Cardiac fibroblast (primary cell): ENCODE data around the gene HIPK2.
A peak's percentile ranks its signal among the peaks of the same experiment; 100 is the strongest.

Source experiments
- DNase-seq, 2 donors: peaks; one replicate each; pipeline versions ENCODE4 v3.0.0 to v3.0.0-alpha.2; 2010; ENCODE audit warnings: low read depth in 2 of 2
- H3K4me3 ChIP-seq, 2 donors: replicated peaks in 1 of 2; 1 replicate in 1 of 2; 2 replicates in 1 of 2; pipeline ENCODE4 v1.5.1; 2011; ENCODE audit warnings: low read depth in 2 of 2, low read length in 2 of 2, mild to moderate bottlenecking in 2 of 2, moderate library complexity in 1 of 2
- CTCF ChIP-seq: IDR thresholded peaks from one replicate; pipeline ENCODE4 v1.5.1; 2011; ENCODE audit warnings: low read depth, mild to moderate bottlenecking, low read length, inconsistent platforms

The HIPK2 gene

GRCh38 chr7:139601176-139601575 is 176.6 kb downstream of the HIPK2 start:
- DNase-seq = no peak
- no peak for TF ChIP-seq CTCF
- H3K4me3 ChIP-seq = no peak overlapping the region

- no peak overlapping the region for H3K4me3 ChIP-seq
- peak in 1 of 2 donors; percentile 14 for DNase-seq
- no peak for TF ChIP-seq CTCF
Measured at GRCh38 chr7:139600306-139600705, 177.5 kb downstream of the HIPK2 start.

GRCh38 chr7:139598642-139599041 is 179.2 kb downstream of the HIPK2 start:
- no peak overlapping the region for H3K4me3 ChIP-seq
- peak; percentile 16 to 32 for DNase-seq
- no peak for TF ChIP-seq CTCF

GRCh38 chr7:139597028-139597427 is 180.8 kb downstream of the HIPK2 start:
- H3K4me3 ChIP-seq = no peak overlapping the region
- no peak for DNase-seq
- TF ChIP-seq CTCF = no peak

GRCh38 chr7:139596626-139597025 is 181.2 kb downstream of the HIPK2 start:
- no peak for DNase-seq
- no peak overlapping the region for H3K4me3 ChIP-seq
- TF ChIP-seq CTCF = no peak

- no peak for DNase-seq
- no peak for TF ChIP-seq CTCF
- no peak overlapping the region for H3K4me3 ChIP-seq
Measured at GRCh38 chr7:139595806-139596205, 182.0 kb downstream of the HIPK2 start.

GRCh38 chr7:139594911-139595476 is 182.8 kb downstream of the HIPK2 start:
- no peak for DNase-seq
- H3K4me3 ChIP-seq = no peak overlapping the region
- TF ChIP-seq CTCF = no peak
